Pons (tissue), 1 donor: Measurements from ENCODE around the gene FBXO17.
A peak's percentile ranks its signal among the peaks of the same experiment; 100 is the strongest.

Experiments
- DNase-seq: peaks from one replicate; pipeline ENCODE4 v3.0.0-alpha.2; 2016; ENCODE audit warnings: low spot score

The FBXO17 gene

GRCh38 chr19:38891771-38892170 lies 83.8 kb downstream of the FBXO17 start:
- peak; percentile 91 for DNase-seq
